Activated CD8-positive, alpha-beta memory T cell treated with anti-CD3 and anti-CD28 coated beads for 48 hours (primary cell): ENCODE data around the gene SLC38A7.
"Not testable (repeated sequence)": the region's sequence is repeated elsewhere in the genome, so short reads cannot be mapped to it uniquely, and the experiment has no call there.

ENCODE experiments used
- DNase-seq, 3 experiments: peaks; one replicate each; pipeline ENCODE4 v3.0.0-alpha.2; 2020; ENCODE audit warnings: low read depth in 2 of 3, low spot score in 2 of 3

The SLC38A7 gene, protein sequence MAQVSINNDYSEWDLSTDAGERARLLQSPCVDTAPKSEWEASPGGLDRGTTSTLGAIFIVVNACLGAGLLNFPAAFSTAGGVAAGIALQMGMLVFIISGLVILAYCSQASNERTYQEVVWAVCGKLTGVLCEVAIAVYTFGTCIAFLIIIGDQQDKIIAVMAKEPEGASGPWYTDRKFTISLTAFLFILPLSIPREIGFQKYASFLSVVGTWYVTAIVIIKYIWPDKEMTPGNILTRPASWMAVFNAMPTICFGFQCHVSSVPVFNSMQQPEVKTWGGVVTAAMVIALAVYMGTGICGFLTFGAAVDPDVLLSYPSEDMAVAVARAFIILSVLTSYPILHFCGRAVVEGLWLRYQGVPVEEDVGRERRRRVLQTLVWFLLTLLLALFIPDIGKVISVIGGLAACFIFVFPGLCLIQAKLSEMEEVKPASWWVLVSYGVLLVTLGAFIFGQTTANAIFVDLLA

DNA sequence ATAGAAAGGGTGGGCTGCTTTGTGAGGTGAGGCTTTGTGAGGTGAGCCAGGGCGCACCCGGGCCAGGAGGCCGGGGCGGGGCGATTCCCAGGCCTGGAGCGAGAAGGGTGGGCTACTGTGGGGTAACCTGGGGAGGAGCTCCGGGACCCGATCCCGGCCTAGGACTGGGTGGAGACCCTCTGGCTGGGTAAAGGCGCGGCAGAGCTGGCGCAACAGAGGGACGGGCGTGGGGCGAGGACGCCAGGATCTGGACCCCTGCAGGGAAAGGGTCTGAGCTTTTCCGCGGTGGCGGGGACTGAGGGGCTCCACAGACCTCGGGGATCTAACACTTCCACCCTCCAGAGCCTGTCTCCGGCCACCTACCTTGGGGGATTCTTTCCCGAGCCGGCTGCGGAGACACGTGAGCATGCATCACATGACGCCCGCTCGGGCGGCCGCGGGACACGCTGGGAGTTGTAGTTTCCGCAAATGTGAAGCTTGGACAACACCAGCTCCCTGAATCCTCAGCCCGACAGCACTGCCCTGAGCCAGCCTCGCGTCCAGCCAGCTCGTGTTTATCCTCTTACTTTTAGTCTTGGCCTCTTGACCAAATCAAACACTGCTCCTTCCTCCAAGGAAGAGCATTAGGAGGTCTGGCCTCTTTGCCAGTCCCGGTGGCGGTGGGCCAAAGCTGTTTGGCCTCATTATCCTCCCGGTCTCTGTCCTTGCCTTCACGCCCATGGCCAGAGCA lies at the start of gene SLC38A7:
TSS of gene SLC38A7 (minus strand) at position 417 of the 730 bp plus-strand sequence. CDS start 4,644 bp downstream, outside the sequence.
- peak; percentile 48 to 64 (median 57) for DNase-seq

DNA sequence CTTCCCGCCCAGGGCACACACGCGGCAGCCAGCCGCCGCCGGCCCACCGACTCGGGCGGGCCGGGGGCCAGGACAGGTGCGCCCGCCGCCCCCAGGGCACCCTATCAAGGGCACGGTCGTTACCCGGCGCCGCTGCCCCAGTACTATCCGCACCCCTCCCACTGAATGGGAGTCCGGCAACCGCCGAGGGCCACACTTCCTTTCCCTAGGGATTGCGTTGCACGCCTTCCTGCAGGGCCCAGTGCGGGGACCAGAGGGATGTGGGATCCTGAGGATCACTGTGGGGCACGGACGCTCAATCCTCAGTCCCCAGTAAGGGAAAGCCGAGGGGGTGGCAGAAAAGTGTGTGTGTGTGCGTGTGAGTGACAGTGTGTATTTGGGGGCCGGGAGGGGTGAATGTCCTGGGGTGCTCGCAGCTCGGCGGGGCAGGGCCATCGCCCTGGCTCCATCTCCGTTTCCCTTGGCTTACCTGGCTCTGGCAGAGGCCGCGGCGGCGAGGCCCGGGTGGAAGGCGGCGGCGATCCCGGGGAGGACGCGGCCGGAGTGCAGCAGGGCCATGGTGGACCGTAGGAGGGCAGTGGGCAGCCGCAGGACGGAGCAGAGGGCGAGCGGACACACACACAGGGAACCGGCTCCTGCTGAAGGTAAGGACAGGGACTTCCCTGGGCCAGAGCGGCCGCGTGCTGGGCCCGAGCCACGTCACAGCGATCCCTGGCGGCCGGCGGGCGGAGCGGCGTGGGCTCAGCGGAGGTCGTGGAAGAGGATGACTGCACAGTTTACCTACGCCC lies 49.3 kb upstream of the SLC38A7 start, which contains the start of gene GOT2:
TSS of gene GOT2 (minus strand) at position 646 of the 788 bp plus-strand sequence. CDS start at position 558, 88 bp downstream.
- DNase-seq = peak; percentile 62 to 71 (median 68)

- DNase-seq = no peak
These were observed 48.7 kb upstream of the SLC38A7 start for GRCh38 chr16:58733248-58733670.

- no peak for DNase-seq
These were observed 48.1 kb upstream of the SLC38A7 start for GRCh38 chr16:58732545-58733247.

DNA sequence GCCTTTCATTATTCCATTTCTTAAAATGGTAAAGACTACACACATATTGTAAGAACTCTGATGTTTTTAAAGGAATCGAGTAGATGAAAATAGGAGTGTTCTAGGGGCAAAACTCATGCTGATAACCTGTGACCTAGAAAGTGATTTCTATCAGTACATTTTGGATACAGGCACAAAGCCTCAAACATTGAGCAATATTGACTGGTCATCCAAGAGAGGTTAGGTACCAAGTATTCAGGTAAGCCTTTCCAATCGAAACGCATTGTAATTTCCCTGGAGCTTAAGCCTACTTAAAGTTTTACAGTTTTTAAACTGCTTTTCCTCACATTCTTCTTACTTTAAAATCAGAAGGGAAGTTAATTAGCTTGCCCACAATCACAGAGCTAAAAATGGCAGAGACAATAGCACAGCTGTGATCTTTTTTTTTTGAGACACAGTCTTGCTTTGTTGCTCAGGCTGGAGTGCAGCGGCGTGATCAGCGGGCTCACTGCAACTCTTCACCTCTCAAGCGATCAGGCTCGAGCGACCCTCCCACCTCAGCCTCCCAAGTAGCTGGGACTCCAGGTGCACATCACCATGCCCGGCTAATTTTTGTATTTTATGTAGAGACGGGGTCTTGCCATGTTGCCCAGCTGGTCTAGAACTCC lies 46.3 kb upstream of the SLC38A7 start:
- no peak for DNase-seq

GRCh38 chr16:58727796-58728568 lies 43.4 kb upstream of the SLC38A7 start:
- no peak for DNase-seq

GRCh38 chr16:58727028-58727781 lies 42.6 kb upstream of the SLC38A7 start:
- DNase-seq = no peak

DNA sequence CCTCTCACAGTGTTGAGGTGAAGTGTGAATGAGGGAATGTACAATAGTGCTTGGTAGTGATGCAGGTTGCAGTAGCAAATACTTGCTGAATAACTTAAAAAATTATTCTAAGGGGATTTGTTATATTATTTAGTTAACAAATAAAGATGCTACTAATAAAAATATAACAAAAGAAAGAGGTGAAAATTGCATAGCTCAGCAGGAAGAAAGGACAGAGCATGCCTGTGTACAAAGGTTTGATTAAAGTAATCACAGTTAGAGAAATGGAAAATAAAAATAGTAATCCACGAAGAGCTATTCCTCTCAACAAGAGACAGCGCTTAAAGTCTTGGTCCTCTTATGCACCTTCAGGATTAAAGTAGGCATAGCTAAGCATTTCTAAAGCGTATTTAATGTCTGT lies 38.5 kb upstream of the SLC38A7 start:
- DNase-seq = no peak

DNA sequence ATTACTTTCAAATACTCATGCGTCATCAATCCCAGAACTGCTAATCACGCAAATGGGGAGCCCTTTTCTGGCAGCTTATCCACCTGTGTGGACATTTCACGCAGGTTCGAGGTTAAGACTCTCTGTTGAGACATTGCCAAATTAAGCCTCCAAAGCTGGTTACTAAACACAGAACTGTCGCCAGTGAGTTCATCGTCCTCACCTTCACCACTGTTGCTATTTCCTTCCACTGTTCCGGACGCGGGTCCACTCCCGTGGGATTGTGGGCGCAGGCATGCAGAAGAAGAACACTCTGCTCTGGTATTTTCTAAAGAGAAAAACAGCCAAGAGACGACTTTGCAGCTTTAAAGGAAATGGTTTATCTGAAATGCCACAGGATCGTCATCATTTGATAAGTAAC lies 33.4 kb upstream of the SLC38A7 start:
- DNase-seq = no peak

DNA sequence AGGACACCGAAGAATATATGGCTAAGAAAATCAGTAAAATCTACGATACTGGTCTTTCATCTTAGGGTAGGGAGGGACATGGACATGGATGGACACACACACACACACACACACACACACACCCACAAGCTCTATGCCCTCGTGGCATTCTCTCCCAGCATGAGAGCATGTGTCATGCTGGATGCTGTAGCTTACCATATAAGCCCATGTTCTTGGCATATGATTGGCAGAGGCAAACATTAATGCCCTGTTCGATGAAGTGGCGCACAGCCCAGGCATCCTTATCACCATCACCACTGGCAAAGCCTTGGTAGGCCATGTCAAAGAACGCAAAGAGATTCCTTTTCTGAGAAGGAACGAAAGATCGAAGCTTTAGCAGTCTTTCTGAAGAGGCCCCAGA lies 31.9 kb upstream of the SLC38A7 start:
- no peak for DNase-seq

- no peak for DNase-seq
These were observed 29.2 kb upstream of the SLC38A7 start for GRCh38 chr16:58713742-58714141.

DNA sequence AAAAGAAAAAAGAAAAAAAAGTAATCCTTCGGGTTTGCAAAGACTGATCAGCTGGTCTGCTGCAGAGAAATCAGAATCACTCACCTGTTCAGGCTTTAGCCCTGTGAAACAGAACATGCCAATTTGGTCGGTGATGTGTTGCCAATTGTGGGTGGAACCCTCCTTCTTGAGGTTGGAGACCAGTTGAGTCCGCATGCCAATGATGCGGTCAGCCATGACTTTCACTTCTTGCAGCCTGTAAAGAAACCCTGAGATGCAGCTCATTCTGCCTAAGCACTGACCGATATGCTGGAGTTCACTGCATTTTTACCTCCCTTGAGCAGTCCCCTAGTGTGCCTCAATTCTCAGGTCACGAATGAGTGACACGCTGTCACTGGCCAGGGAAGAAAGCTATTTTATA lies 24.8 kb upstream of the SLC38A7 start:
- DNase-seq = no peak

DNA sequence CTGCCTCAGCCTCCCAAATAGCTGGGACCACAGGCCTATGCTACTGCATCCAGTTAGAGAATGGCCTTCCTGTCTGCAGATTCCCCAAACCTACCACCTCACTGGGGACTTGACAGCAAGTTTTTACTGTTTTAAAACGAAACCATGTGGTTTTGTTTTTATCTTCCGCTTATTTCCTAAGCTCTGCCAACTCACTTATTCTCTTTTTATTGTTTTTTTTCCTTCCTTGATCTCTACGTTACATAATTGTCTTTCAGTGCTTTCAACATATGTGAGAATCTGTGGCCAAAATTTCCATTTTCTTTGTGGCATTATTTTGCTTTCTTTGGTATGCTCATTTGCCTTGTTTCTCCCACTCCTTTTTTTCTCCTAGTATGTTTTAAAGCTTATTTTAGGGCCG lies 14.6 kb upstream of the SLC38A7 start:
- DNase-seq = no peak

DNA sequence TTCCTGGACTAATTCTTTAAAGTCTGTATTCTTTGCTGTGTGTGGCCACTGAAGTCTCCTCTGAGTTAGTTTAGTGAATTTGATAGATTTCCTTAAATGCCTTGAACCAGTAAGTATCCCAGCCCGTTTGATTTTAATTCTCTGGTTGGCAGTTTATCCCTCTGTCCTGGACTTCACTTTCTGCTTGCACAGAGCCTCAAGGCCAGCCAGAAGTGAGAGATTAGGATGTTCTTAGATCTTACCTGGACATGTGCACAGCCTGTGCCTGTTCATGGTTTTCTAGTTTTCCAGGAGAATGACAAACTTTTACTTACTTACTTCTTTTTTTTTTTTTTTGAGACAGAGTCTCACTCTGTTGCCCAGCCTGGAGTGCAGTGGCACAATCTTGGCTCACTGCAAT lies 10.8 kb upstream of the SLC38A7 start:
- DNase-seq = no peak

DNA sequence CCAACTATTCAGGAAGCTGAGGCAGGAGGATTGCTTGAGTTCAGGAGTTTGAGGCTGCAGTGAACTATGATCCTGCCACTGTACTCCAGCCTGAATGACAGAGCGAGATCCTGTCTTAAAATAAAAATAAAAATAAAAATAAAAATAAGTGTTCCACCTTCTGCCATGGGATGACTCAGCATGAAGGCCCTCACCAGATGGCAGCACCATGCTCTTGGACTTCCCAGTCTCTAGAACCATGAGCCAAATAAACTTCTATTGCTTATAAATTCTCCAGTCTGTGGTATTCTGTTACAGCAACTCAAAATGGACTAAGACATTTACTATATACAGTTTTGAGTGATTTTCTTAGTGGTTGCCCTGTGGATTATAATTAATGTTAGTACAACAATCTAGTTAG lies 7.9 kb upstream of the SLC38A7 start:
- DNase-seq = no peak

- not testable (repeated sequence) for DNase-seq
These were observed 2.6 kb upstream of the SLC38A7 start for GRCh38 chr16:58686985-58687706.

GRCh38 chr16:58685084-58685449 lies 497 bp upstream of the SLC38A7 start:
- no peak for DNase-seq

- DNase-seq = no peak
These were observed 593 bp downstream of the SLC38A7 start for GRCh38 chr16:58684001-58684353.
